Omental fat pad (tissue), 4 donors: Measurements from ENCODE around the gene KLK13. TPM values are rescaled to one million over a fixed set of nuclear protein-coding genes. Genes with fewer than 3 reads are reported as not detected.

ENCODE experiments used
- ATAC-seq: fragments of 150-250 bp; one replicate; pipeline ENCODE4 v1.9.1; 2016; ENCODE audit warnings: mild to moderate bottlenecking, moderate library complexity; ENCODE audit not compliant: low FRiP score
- DNase-seq: peaks from one replicate; pipeline ENCODE4 v3.0.0-alpha.2; 2019; ENCODE audit warnings: low spot score
- total RNA-seq, 4 donors: library from RNA; depleted of rRNA; stranded (reverse); fragments of >200 nt; gene quantifications; one replicate each; pipeline ENCODE4 v1.1.0, GENCODE V29; 2016
- TF ChIP-seq, protein P1 (sequence below), 3 donors: fragments of 450-650 bp; IDR thresholded peaks; one replicate each; pipeline ENCODE4 v1.5.1; 2016 to 2017; ENCODE audit warnings: antibody characterized with exemption in 3 of 3, mild to moderate bottlenecking in 3 of 3, moderate library complexity in 2 of 3

Gene KLK13
- total RNA-seq, 4 donors from 2014 or later: not detected

- TF ChIP-seq, protein P1, sequence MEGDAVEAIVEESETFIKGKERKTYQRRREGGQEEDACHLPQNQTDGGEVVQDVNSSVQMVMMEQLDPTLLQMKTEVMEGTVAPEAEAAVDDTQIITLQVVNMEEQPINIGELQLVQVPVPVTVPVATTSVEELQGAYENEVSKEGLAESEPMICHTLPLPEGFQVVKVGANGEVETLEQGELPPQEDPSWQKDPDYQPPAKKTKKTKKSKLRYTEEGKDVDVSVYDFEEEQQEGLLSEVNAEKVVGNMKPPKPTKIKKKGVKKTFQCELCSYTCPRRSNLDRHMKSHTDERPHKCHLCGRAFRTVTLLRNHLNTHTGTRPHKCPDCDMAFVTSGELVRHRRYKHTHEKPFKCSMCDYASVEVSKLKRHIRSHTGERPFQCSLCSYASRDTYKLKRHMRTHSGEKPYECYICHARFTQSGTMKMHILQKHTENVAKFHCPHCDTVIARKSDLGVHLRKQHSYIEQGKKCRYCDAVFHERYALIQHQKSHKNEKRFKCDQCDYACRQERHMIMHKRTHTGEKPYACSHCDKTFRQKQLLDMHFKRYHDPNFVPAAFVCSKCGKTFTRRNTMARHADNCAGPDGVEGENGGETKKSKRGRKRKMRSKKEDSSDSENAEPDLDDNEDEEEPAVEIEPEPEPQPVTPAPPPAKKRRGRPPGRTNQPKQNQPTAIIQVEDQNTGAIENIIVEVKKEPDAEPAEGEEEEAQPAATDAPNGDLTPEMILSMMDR (IDR thresholded peaks at IDR 0.05): no peak
- DNase-seq (no peak), ATAC-seq (peak; percentile 26)
Observed at GRCh38 chr19:51065221-51065960, 499 bp upstream of the KLK13 start.

- no peak for DNase-seq
- no peak for ATAC-seq
- TF ChIP-seq, protein P1 (IDR thresholded peaks at IDR 0.05): no peak
Observed at GRCh38 chr19:51063664-51064063, 1.2 kb downstream of the KLK13 start.

DNA sequence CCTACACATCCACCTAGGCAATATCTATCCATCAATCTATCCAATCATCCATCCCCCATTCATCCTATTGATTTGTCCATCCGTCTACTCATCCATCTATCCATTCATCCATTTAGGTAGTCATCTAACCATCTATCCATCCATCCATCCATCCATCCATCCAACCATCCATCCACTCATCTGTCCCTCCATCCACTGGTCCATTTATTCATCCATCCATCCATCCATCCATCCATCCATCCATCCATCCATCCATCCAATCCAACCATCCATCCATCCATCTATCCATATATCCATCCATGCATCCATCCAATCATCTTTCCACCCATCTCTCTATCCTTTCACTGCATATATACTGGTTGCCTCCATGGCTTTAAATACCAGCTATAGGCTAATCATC lies 3.9 kb downstream of the KLK13 start:
- ATAC-seq: no peak
- no peak for DNase-seq
- TF ChIP-seq, protein P1 (IDR thresholded peaks at IDR 0.05): no peak

GRCh38 chr19:51060336-51060735 lies 4.6 kb downstream of the KLK13 start:
- TF ChIP-seq, protein P1 (IDR thresholded peaks at IDR 0.05): no peak
- no peak for DNase-seq
- no peak for ATAC-seq

DNA sequence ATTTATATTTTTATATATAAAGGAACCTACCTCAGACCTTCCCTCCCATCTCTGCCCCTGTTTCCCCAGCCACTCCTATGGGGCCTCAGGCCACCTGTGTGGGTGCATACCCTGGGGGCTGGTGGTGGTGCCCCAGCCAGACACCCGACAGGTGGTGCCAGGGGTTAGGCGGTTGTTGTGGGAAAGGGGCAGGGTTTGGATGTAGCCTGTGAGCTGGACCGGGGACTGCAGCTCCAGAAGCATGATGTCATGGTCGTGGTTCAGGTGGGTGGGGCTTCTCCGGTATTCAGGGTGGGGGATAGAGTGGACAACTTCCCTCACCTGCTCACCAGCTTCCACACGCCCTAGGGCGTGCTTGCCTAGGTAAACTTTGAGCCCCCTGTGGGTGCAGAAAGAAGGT lies 5.2 kb downstream of the KLK13 start:
- ATAC-seq: no peak
- DNase-seq: no peak
- TF ChIP-seq, protein P1 (IDR thresholded peaks at IDR 0.05): no peak

- ATAC-seq: no peak
- TF ChIP-seq, protein P1 (IDR thresholded peaks at IDR 0.05): no peak
- DNase-seq: no peak
Observed at GRCh38 chr19:51055866-51056265, 9.0 kb downstream of the KLK13 start.

- TF ChIP-seq, protein P1 (IDR thresholded peaks at IDR 0.05): no peak
- DNase-seq (no peak), ATAC-seq (no peak)
Observed at GRCh38 chr19:51047031-51047335, 17.9 kb downstream of the KLK13 start.
